Measurements from ENCODE around the gene EEPD1. TPM values are rescaled to one million over a fixed set of nuclear protein-coding genes. Genes with fewer than 3 reads are reported as not detected.

Gene EEPD1
- total and polyA plus RNA-seq, 3 donors from 2014 or later: 10.2 to 11.8 (median 10.9) TPM

DNA sequence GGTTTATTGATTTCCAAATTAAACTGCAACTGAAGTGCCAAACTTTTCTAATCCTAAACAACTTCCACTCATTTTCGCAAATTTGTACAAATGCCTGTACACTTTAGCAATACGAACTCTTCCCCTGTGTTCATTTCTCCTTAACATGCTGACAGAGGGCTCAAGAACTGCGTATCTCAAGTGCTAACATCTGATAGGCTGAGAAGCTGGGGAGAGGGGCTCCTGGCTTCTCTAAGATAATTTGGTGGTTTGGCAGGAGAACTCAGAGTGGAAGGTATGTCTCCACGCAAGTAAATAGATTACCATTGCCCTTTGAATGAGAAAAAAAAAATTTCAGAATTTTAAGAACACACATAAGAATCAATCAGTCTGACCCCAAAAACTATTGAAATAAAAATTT, 183.3 kb downstream of the EEPD1 start:
- no peak overlapping the region for H3K4me3 ChIP-seq
- 92 to 97% methylated on average over 4 of the region's 4 CpGs for WGBS, 2 donors
- intact Hi-C loops (cut with DNase I; ENCODE audit: low total_unique reads): no loop called here
- H3K4me1 ChIP-seq: no peaks in the 10 kb centered on the region
- no peaks in the 10 kb centered on the region for H3K27me3 ChIP-seq
- H3K27ac ChIP-seq: no peak overlapping the region
- no peak for DNase-seq
- TF ChIP-seq, protein P1, sequence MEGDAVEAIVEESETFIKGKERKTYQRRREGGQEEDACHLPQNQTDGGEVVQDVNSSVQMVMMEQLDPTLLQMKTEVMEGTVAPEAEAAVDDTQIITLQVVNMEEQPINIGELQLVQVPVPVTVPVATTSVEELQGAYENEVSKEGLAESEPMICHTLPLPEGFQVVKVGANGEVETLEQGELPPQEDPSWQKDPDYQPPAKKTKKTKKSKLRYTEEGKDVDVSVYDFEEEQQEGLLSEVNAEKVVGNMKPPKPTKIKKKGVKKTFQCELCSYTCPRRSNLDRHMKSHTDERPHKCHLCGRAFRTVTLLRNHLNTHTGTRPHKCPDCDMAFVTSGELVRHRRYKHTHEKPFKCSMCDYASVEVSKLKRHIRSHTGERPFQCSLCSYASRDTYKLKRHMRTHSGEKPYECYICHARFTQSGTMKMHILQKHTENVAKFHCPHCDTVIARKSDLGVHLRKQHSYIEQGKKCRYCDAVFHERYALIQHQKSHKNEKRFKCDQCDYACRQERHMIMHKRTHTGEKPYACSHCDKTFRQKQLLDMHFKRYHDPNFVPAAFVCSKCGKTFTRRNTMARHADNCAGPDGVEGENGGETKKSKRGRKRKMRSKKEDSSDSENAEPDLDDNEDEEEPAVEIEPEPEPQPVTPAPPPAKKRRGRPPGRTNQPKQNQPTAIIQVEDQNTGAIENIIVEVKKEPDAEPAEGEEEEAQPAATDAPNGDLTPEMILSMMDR (IDR thresholded peaks at IDR 0.05): no peak
- TF ChIP-seq POLR2A (IDR thresholded peaks at IDR 0.05): no peak
- H3K9me3 ChIP-seq: no peaks in the 10 kb centered on the region
- H3K36me3 ChIP-seq (ENCODE audit: low read depth, missing control alignments): no peaks in the 10 kb centered on the region

DNA sequence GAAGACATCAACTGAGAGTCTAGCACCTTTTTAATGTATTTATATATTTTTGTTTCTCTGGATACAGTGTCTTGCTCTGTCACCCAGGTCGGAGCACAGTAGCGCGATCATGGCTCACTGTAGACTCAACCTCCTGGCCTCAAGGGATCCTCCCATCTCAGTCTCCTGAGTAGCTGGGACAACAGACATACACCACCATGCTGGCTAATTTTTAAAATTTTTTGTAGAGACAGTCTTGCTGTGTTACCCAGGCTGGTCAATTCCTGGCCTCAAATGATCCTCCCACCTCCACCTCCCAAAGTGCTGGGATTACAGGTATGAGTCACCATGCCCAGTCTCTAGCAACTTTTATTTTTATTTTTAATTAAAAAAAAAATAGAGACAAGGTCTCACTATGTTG, 185.2 kb downstream of the EEPD1 start:
- TF ChIP-seq, protein P1 (IDR thresholded peaks at IDR 0.05): no peak
- TF ChIP-seq POLR2A (IDR thresholded peaks at IDR 0.05): no peak
- 94 to 95% methylated on average over 3 of the region's 3 CpGs for WGBS, 2 donors
- intact Hi-C loops (cut with DNase I; ENCODE audit: low total_unique reads): no loop called here

GRCh38 chr7:36343548-36343947, 190.5 kb downstream of the EEPD1 start:
- intact Hi-C loops (cut with DNase I; ENCODE audit: low total_unique reads): no loop called here
- no peaks in the 10 kb centered on the region for H3K9me3 ChIP-seq
- no peaks in the 10 kb centered on the region for H3K36me3 ChIP-seq (ENCODE audit: low read depth, missing control alignments)
- DNase-seq: no peak
- no peaks in the 10 kb centered on the region for H3K27me3 ChIP-seq
- H3K4me3 ChIP-seq: no peak overlapping the region
- no peak for TF ChIP-seq POLR2A (IDR thresholded peaks at IDR 0.05)
- TF ChIP-seq, protein P1 (IDR thresholded peaks at IDR 0.05): no peak
- 87 to 88% methylated on average over 1 of the region's 1 CpG for WGBS, 2 donors
- H3K27ac ChIP-seq: no peak overlapping the region
- H3K4me1 ChIP-seq: no peaks in the 10 kb centered on the region

More for the DNA sequence above, 185.2 kb downstream of the EEPD1 start:
- Histone ChIP-seq H3K36me3 (ENCODE audit: low read depth, missing control alignments) (no peaks in the 10 kb centered on the region), H3K4me3 (no peak overlapping the region), H3K27me3 (no peaks in the 10 kb centered on the region), H3K4me1 (no peaks in the 10 kb centered on the region), H3K27ac (no peak overlapping the region), H3K9me3 (no peaks in the 10 kb centered on the region)
- no peak for DNase-seq

DNA sequence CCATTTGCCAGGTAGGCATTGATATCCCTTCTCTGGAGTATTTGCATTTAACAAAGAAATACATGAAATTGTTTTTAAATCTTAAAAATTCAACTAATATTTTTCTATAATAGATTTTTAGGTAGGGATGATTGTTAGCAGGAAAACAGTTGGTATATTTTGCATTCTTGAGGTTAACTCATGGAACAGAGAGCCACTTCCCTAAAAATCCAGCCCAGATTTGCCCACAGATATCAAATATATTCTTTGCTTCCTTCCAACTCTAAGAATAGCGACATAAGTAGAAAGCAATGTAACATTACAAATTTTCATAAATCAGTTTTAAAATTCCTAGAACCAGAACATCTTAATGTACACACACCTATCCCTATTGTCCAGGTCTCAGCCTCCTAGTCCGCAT, 191.6 kb downstream of the EEPD1 start:
- Histone ChIP-seq H3K4me1 (peaks cover 3% of the 10 kb centered on the region), H3K27ac (no peak overlapping the region), H3K36me3 (ENCODE audit: low read depth, missing control alignments) (no peaks in the 10 kb centered on the region), H3K27me3 (no peaks in the 10 kb centered on the region), H3K9me3 (no peaks in the 10 kb centered on the region), H3K4me3 (no peak overlapping the region)
- DNase-seq: no peak
- intact Hi-C loops (cut with DNase I; ENCODE audit: low total_unique reads): no loop called here
- WGBS, 2 donors: 95 to 97% methylated on average over 2 of the region's 2 CpGs
- TF ChIP-seq, protein P1 (IDR thresholded peaks at IDR 0.05): no peak
- no peak for TF ChIP-seq POLR2A (IDR thresholded peaks at IDR 0.05)

GRCh38 chr7:36346260-36346831, 193.3 kb downstream of the EEPD1 start:
- H3K36me3 ChIP-seq (ENCODE audit: low read depth, missing control alignments): no peaks in the 10 kb centered on the region
- H3K9me3 ChIP-seq: no peaks in the 10 kb centered on the region
- H3K27ac ChIP-seq: no peak overlapping the region
- intact Hi-C loops (cut with DNase I; ENCODE audit: low total_unique reads): no loop called here
- peaks cover 3% of the 10 kb centered on the region for H3K4me1 ChIP-seq
- H3K4me3 ChIP-seq: no peak overlapping the region
- DNase-seq: no peak
- TF ChIP-seq, protein P1 (IDR thresholded peaks at IDR 0.05): no peak
- no peak for TF ChIP-seq POLR2A (IDR thresholded peaks at IDR 0.05)
- WGBS, 2 donors: 76 to 85% methylated on average over 6 of the region's 6 CpGs
- no peaks in the 10 kb centered on the region for H3K27me3 ChIP-seq
